GM18519 (cell line): Measurements from ENCODE around the gene KIAA0930.
A peak's percentile ranks its signal among the peaks of the same experiment; 100 is the strongest.

ENCODE experiments used
- ATAC-seq: cut with Tn5 transposase; IDR thresholded peaks from one replicate; pipeline ENCODE4 v1.9.1; 2021; ENCODE audit warnings: mild to moderate bottlenecking, moderate library complexity; ENCODE audit not compliant: unreplicated experiment, low FRiP score

The KIAA0930 gene

GRCh38 chr22:45185718-45186514 is 54.8 kb downstream of the KIAA0930 start:
- no peak for ATAC-seq

- no peak for ATAC-seq
These were observed 56.7 kb downstream of the KIAA0930 start for GRCh38 chr22:45183974-45184373.

- ATAC-seq: no peak
These were observed 58.9 kb downstream of the KIAA0930 start for GRCh38 chr22:45181766-45182165.

GRCh38 chr22:45181240-45181639 is 59.5 kb downstream of the KIAA0930 start:
- no peak for ATAC-seq

GRCh38 chr22:45180146-45180679 is 60.5 kb downstream of the KIAA0930 start:
- no peak for ATAC-seq

GRCh38 chr22:45179276-45180049 is 61.2 kb downstream of the KIAA0930 start:
- no peak for ATAC-seq

GRCh38 chr22:45172881-45173585 is 67.7 kb downstream of the KIAA0930 start:
- no peak for ATAC-seq

GRCh38 chr22:45171830-45172229 is 68.9 kb downstream of the KIAA0930 start:
- ATAC-seq: no peak

GRCh38 chr22:45169591-45170466 is 70.9 kb downstream of the KIAA0930 start:
- ATAC-seq: no peak

GRCh38 chr22:45166932-45167331 is 73.8 kb downstream of the KIAA0930 start:
- no peak for ATAC-seq

- no peak for ATAC-seq
These were observed 76.2 kb downstream of the KIAA0930 start for GRCh38 chr22:45164270-45165088.

GRCh38 chr22:45163451-45164269 is 77.0 kb downstream of the KIAA0930 start, which contains the start of gene NUP50:
NUP50 (plus strand) TSS chr22:45163925; CDS start chr22:45168178, 4,253 bp downstream.
- peak; percentile 83 for ATAC-seq

- no peak for ATAC-seq
These were observed 77.6 kb downstream of the KIAA0930 start for GRCh38 chr22:45163099-45163450.

- no peak for ATAC-seq
These were observed 78.2 kb downstream of the KIAA0930 start for GRCh38 chr22:45162531-45162930.

- ATAC-seq: no peak
These were observed 80.8 kb downstream of the KIAA0930 start for GRCh38 chr22:45159652-45160462.

GRCh38 chr22:45157907-45158306 is 82.8 kb downstream of the KIAA0930 start:
- ATAC-seq: no peak

- no peak for ATAC-seq
These were observed 85.4 kb downstream of the KIAA0930 start for GRCh38 chr22:45155050-45155840.
